ENCODE results near the gene SNX7. TPM values are rescaled to one million over a fixed set of nuclear protein-coding genes. Genes with fewer than 3 reads are reported as not detected.

The SNX7 gene
- total RNA-seq, 1 donor: 78.9 TPM

DNA sequence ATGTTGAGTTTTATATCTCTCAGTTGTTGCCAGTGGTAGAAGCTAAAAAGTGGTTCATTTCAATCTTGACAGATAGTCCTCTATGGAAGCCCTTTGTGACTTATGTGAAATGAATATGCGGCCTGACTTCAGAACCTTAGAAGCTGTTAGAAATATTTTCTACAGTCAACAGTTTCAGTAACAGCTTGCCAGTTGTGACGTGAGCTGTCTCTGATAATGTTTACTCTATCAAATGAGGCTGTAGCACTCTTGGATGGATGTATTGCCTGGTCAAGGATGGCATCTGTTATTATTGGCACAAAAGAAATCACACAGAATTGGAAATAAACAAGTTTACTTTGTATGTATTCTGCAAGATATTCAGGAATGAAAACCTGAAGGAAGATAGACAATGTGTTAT, 31.9 kb downstream of the SNX7 start:
- TF ChIP-seq CTCF (IDR thresholded peaks at IDR 0.05; ENCODE audit: extremely low read depth, low read depth, low read length): no peak
- no peaks in the 10 kb centered on the region for H3K36me3 ChIP-seq (ENCODE audit: insufficient read depth, low read length)
- DNase-seq (ENCODE audit: insufficient read length, low spot score, missing footprints): no peak
- H3K9me3 ChIP-seq (ENCODE audit: low read depth, low read length): no peaks in the 10 kb centered on the region
- no peaks in the 10 kb centered on the region for H4K20me1 ChIP-seq (ENCODE audit: insufficient read depth, low read length)
- H2AFZ ChIP-seq (ENCODE audit: low read length): no peak overlapping the region
- no peak overlapping the region for H3K27ac ChIP-seq (ENCODE audit: low read depth, low read length)
- no peak overlapping the region for H3K4me2 ChIP-seq (ENCODE audit: insufficient read depth, low read length)
- no peaks in the 10 kb centered on the region for H3K4me1 ChIP-seq (ENCODE audit: insufficient read depth, low read length)
- no peaks in the 10 kb centered on the region for H3K27me3 ChIP-seq (ENCODE audit: insufficient read depth, low read length)
- peaks cover 4% of the 10 kb centered on the region for H3K79me2 ChIP-seq (ENCODE audit: insufficient read depth, low read length)
- H3K4me3 ChIP-seq (ENCODE audit: insufficient read depth, low read length): no peak overlapping the region

- H3K36me3 ChIP-seq (ENCODE audit: insufficient read depth, low read length): peaks cover 5% of the 10 kb centered on the region
- H3K9me3 ChIP-seq (ENCODE audit: low read depth, low read length): no peaks in the 10 kb centered on the region
- H3K4me3 ChIP-seq (ENCODE audit: insufficient read depth, low read length): no peak overlapping the region
- DNase-seq (ENCODE audit: insufficient read length, low spot score, missing footprints): no peak
- H3K27me3 ChIP-seq (ENCODE audit: insufficient read depth, low read length): no peaks in the 10 kb centered on the region
- no peak overlapping the region for H3K4me2 ChIP-seq (ENCODE audit: insufficient read depth, low read length)
- no peak for TF ChIP-seq CTCF (IDR thresholded peaks at IDR 0.05; ENCODE audit: extremely low read depth, low read depth, low read length)
- no peak overlapping the region for H3K27ac ChIP-seq (ENCODE audit: low read depth, low read length)
- H3K79me2 ChIP-seq (ENCODE audit: insufficient read depth, low read length): no peaks in the 10 kb centered on the region
- no peaks in the 10 kb centered on the region for H4K20me1 ChIP-seq (ENCODE audit: insufficient read depth, low read length)
- H2AFZ ChIP-seq (ENCODE audit: low read length): no peak overlapping the region
- peaks cover 4% of the 10 kb centered on the region for H3K4me1 ChIP-seq (ENCODE audit: insufficient read depth, low read length)
Observed at GRCh38 chr1:98696077-98696476, 34.6 kb downstream of the SNX7 start.

DNA sequence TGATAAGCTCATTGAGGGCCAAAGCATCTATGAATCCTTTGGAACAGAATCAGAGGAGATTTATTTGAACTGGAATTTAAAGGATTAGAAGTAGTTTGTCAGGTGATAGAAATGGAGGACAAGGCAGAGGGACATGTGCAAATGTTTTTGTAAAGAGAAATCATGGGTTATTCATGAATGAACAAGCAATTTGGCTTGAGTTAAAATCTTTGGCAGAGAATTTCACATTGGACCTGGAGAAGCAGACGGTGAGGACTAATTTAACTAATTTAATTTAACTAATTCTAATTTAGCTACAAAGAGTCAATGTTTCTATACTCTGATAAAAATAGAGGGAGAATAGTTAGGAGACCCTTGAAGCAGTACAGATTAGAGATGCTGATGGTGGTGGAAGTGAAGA, 36.3 kb downstream of the SNX7 start:
- Histone ChIP-seq H3K4me3 (ENCODE audit: insufficient read depth, low read length) (no peak overlapping the region), H3K9me3 (ENCODE audit: low read depth, low read length) (no peaks in the 10 kb centered on the region), H3K79me2 (ENCODE audit: insufficient read depth, low read length) (no peaks in the 10 kb centered on the region), H3K27me3 (ENCODE audit: insufficient read depth, low read length) (no peaks in the 10 kb centered on the region), H4K20me1 (ENCODE audit: insufficient read depth, low read length) (no peaks in the 10 kb centered on the region), H3K36me3 (ENCODE audit: insufficient read depth, low read length) (peaks cover 5% of the 10 kb centered on the region), H3K4me1 (ENCODE audit: insufficient read depth, low read length) (peaks cover 4% of the 10 kb centered on the region), H2AFZ (ENCODE audit: low read length) (no peak overlapping the region), H3K27ac (ENCODE audit: low read depth, low read length) (no peak overlapping the region), H3K4me2 (ENCODE audit: insufficient read depth, low read length) (no peak overlapping the region)
- no peak for DNase-seq (ENCODE audit: insufficient read length, low spot score, missing footprints)
- no peak for TF ChIP-seq CTCF (IDR thresholded peaks at IDR 0.05; ENCODE audit: extremely low read depth, low read depth, low read length)

GRCh38 chr1:98698625-98699024, 37.1 kb downstream of the SNX7 start:
- H3K4me3 ChIP-seq (ENCODE audit: insufficient read depth, low read length): no peak overlapping the region
- no peak overlapping the region for H3K27ac ChIP-seq (ENCODE audit: low read depth, low read length)
- no peaks in the 10 kb centered on the region for H4K20me1 ChIP-seq (ENCODE audit: insufficient read depth, low read length)
- no peak overlapping the region for H2AFZ ChIP-seq (ENCODE audit: low read length)
- no peaks in the 10 kb centered on the region for H3K9me3 ChIP-seq (ENCODE audit: low read depth, low read length)
- peaks cover 4% of the 10 kb centered on the region for H3K4me1 ChIP-seq (ENCODE audit: insufficient read depth, low read length)
- DNase-seq (ENCODE audit: insufficient read length, low spot score, missing footprints): no peak
- no peak for TF ChIP-seq CTCF (IDR thresholded peaks at IDR 0.05; ENCODE audit: extremely low read depth, low read depth, low read length)
- no peaks in the 10 kb centered on the region for H3K79me2 ChIP-seq (ENCODE audit: insufficient read depth, low read length)
- no peak overlapping the region for H3K4me2 ChIP-seq (ENCODE audit: insufficient read depth, low read length)
- H3K36me3 ChIP-seq (ENCODE audit: insufficient read depth, low read length): peaks cover 5% of the 10 kb centered on the region
- H3K27me3 ChIP-seq (ENCODE audit: insufficient read depth, low read length): no peaks in the 10 kb centered on the region
